ENCODE results near the gene OSBPL10.

OSBPL10 gene

DNA sequence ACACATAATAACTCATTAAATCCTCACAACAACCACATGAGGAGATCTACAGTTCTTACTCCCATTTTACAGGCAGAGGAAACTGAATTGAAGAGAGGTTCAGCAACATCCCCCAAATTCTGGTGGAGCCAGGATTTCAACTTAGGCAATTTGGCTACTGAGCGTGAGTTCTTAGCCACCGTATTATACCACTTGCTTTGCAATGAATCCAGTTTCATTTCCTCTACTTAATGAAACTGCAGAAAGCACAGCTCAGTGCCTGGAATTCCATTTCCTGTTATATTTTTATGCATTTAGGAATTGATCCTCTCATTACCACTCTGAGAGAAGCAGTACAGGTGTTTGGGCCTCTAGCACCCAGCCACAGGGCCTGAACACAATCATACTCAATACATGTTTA is 4.8 kb upstream of the OSBPL10 start:
- DNase-seq: no peak

DNA sequence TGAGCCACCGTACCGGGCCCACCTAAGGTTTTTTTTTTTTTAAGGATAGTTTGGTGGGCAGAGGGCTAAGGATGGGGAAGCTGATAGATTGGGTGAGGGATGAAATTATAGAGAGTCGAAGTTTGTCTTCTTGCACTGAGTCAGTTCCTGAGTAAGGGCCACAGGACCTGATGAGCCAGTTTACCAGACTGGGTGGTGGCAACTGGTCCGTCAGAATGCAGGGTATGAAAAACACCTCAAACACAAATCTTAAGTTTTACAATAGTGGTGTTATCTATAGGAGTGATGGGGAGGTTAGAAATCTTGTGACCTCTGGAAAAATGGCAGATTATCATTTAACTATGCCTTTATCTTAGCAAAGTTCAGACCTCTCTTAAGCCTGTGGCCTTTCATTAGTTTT is 3.3 kb upstream of the OSBPL10 start:
- DNase-seq: no peak

DNA sequence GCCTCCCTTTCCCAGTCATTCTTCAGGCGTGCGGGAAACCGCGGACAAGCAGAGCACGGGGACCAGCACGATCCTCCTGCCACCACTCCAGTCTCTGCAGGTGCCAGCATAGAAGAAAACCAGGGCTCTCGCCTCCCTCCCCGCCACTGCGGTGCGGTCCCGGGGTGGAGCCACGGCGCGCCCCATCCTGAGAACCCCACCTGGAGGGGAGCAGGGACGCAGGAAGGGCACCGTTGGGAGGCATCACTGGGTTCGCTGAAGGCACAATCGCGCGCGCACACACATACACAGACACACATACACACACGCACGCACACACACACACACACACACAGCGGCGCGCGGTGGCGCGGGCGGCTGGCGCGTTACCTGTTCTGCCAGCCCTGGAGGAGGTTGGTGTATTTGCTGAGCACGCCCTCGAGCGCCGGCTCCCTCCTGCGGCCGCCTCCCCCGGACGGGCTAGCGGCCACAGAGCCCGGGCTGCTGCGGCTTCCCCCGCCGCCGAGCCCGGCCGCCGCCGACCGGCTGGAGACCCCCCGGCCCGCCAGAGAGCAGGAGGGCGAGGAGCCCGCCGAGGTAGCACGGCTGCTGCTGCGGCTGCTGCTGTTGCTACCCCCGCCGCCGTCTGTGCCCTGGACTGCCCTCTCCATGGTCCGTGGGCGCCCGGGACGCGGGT is 394 bp downstream of the OSBPL10 start:
- no peak for DNase-seq

DNA sequence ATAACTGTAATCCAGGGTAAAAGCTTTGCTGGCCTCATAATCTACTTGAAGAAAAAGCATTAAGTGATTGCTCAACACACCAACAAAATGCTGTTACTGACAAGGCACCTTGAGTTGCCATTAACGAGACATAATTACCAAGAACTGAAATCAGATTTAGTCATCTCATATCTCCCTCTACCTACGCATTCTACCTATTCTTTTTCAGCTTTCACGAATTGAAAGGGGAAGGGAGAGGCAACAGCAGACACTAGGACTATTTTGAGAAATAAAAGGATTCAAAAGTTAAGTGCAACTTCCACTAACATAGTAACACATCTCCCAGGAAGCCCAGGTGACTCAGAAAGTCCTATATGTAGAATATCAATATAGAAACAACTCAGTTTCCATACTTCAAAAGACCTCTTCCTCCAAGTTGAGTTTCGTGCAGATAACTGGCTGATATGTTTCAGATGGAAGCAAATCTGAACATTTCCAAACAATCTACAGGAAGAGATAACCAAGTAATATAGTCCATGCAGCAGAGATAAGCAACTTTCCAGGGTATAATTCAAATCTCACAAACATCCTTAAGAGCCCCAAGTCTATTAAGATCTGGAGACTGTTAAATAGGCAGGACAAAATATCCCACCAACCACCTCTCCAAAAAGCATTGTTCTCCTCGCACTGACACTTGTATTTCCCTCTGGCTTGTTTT is 1.9 kb downstream of the OSBPL10 start:
- DNase-seq: no peak

DNA sequence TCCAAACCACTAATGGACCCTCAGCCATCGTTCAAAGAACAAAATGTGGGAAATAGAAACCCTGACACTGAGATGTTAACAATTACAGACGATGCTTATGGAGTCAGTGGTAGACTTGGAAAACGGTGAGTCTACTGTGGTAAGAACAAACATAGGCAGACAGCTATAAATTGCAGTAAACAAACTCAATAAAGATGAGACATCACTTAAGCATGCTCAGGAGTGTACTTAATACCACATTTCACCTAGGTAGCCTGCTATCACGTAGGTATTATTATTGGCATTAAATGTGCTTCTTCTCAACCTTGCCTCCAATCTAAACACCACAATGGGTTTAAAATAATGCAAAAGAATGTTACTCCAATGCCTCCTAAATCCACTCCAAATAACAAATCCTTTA is 2.5 kb downstream of the OSBPL10 start:
- DNase-seq: no peak

DNA sequence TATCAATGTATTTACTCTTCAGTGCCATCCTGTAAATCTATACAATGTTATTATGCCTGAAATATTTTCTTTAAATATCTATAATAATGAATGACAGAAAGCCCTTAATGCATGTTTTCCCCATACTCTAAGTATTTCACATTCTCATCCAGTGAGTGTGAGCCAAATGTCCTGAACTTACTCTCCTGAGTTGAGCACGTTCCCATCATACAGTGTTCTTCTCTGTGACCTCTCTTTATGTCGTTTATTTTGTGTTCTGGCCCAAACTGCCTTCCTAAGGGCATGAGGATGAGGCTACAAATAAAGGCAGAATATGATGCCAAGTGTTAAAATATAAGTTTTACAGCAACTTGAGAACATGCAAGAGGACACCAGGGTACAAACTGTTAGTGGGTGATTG is 3.3 kb downstream of the OSBPL10 start:
- DNase-seq: no peak

DNA sequence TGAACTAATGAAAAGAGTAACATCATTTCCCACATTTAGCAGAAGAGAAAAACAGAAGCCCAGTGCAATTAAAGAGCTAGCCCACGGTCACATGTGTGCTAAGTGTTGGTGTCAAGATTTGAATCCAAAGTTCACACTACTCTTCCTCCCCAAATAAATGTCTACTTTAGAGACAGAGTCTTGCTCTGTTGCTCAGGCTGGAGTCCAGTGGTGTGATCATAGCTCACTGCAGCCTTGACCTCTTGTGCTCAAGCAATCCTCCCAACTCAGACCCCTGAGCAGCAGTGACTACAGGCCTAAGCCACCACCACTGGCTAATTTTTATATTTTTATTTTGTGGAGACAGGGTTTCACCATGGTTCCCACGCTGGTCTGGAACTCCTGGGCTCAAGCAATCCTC is 4.8 kb downstream of the OSBPL10 start:
- DNase-seq: no peak

DNA sequence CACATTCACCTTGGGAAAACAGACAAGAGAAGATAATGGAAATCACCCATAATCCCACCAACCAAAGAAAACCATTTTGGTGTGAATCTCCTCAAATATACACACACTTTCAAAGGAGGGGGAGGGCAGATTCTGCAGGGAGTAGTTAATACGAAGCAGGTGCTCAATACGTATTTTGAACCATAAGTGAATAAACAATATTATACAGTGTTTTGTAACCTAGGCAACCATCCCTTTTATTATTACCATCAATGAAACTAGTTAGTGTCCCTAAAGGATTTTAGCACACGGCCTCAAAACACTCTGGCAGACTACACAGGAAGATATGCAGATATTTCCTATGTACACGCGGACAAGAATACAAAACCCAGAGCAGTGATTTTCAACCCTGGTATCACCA is 6.1 kb downstream of the OSBPL10 start:
- DNase-seq: no peak

DNA sequence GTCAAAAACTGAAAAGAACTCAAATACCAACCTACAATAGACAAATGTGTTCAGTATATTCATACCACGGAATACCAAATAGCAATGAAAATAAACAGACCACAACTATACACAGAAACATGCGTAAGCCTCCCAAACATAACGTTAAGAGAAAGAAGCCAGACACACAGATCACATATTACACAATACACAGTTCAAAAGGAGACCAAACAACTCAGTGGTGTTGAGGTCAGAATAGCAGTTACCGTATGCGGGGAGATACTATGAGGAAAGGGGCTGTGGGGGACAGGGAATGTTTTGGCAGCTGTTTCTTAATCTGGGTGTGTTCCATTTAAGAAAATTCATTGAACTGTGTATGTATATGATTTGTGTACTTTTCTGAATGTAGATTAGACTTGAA is 6.6 kb downstream of the OSBPL10 start:
- DNase-seq: no peak

DNA sequence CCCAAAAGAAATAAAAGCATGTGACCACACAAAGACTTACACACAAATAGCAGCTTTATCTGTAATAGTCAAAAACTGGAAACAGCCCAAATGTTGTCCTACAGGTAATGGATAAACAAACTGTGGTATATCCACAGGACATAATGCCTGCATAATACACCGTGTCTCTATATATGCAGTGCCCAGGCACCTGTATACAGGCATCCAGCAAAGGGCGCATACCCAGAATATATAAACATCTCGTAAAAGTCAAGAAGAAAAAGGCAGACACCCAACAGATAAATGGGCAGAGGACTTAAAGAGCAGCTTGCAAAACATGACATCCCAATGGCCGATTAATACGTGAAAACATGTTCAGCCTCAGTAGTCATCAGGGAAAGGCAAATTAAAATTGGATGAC is 7.2 kb downstream of the OSBPL10 start:
- no peak for DNase-seq

DNA sequence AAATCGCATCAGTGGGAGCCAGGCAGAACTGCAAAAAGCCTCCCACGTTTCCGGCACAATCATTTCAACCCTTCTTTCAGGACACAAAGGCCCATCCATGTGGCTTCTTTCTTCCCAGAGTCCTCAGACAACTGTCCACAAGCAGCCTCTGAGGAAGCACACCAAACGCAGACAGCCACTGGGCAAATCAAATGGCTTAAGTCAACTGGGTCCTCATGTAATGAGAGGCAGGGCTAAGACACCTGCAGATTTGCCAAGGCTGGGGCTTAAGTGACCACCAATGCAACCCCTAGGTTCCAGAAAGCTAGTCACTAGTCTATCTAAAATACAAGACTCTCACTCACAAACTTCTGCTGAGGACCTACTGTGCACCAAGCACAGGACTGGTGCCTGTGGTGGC is 8.0 kb downstream of the OSBPL10 start:
- no peak for DNase-seq

DNA sequence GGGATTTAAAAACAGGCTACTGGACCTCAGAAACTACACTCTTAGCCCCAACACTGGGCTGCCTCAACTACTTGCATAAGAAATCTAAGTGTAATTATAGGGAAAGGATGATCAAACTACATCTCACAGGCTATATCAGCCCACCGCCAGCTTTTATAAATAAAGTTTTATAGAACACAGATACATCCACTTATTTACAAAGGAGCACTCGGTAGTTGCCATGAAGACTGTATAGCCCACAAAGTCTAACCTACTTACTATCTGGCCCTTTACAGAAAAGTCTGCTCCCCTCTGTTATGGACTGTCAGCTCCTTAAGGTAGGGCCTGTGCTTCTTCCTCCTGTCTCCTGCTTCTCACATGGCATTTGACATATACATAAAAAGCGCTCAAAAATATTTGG is 9.5 kb downstream of the OSBPL10 start:
- DNase-seq: no peak

DNA sequence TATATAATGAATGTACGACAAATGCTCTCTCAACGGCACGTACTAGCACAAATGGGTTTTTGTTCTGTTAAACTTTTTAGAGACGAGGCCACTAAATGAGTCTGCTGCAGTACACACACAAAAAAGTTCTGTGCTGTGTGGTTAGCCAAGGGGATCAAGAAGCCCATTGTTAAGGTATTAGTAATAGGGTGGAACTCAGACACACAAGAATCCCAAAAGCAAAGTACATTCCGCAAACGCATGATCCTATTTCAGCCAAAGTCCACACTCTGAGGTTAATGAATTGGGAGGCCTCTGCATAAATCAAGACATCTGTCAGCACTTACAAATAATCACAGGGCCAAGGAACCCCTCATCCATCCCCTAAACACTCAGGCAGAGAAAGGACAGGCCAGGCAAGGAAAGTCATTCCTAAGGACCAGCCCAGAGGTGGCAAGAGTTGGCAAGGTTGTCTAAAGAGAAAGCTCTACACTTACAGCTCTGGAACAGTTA is 12.1 kb downstream of the OSBPL10 start:
- DNase-seq: no peak

DNA sequence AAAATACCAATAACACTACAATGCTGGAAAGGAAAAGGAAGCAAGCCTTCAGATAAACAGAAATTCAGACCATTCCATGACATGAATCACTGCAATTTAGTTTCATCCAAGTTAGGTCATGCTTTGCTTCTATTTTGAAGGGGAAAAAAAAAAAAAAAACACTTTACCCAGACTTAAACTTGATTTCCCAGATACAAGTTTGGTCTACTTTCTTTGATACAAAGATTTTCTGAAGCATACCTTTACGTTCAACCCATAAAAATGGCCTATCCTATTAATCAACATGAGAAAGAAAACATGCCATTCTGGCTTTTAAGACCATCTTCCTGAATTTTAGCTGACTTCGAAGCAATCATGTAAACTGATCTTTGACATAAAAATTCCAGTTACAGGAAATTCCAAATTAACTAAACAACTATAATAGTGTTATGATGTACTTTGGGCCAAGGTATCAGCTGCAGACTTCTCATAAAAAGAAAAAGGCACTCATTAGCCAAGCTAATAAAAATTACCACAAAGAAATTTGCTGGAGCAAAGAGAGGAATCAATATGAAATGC is 12.6 kb downstream of the OSBPL10 start:
- DNase-seq: no peak

DNA sequence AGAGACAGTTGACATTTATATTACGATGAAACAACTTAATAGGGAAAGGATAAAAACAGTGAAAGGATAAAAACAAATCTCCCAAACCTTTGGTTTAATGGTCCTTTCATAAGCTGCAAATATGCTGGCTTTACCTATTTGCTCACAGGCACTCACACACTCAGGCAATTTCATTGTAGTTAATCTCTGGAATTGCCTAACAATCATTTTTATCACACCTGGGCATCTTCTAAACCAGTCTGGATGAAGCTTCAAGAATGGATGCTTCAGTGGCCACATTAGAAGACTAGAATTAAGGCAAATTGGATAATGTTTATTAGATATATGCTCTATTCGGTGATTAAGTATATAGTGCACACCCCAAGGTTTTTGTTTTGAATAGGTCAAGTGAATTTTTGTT is 13.5 kb downstream of the OSBPL10 start:
- no peak for DNase-seq

DNA sequence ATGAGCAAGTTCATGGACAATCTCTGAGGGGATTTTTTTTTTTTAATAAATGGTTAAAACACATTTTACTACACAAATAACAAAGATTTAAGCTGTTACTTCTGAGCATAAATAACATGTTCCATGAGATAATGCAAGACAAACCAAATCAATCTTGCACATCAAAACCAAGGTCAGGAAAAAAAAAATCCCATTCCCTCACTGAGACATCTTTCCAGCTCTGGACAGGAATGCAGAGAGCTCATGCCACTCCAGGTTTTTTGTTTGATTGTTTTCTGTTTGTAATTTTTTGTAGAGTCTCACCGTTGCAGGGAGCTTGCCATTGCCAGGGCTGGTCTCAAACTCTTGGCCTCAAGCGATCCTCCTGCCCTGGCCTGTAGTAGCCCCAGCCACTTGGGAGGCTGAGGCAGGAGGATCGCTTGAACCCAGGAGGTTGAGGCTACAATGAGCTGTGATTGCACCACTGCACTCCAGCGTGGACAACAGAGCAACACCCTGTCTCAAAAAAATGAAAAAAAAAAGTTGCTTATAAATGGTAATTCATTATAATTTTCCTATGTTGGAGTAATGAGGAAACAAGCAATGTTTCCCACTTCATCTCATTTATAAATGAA is 14.0 kb downstream of the OSBPL10 start:
- DNase-seq: no peak

DNA sequence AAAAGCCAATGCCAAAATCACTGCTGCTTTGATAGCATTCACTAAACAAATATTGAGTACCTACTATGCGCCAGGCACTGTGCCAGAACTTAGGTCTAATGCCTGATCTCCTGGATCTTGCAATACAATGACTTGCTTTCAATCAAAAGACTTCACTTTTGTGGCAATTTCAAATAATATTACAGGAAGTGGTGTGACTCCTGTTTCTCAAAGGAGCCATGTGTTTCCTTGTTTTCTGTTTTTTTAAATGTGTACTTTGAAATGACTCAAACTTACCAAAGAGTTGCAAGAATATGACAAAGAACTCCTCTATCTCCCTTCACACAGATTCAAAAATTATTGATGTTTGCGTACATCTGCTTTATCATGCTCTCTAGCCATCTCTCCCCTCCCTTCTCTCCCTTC is 18.3 kb downstream of the OSBPL10 start:
- DNase-seq: no peak

DNA sequence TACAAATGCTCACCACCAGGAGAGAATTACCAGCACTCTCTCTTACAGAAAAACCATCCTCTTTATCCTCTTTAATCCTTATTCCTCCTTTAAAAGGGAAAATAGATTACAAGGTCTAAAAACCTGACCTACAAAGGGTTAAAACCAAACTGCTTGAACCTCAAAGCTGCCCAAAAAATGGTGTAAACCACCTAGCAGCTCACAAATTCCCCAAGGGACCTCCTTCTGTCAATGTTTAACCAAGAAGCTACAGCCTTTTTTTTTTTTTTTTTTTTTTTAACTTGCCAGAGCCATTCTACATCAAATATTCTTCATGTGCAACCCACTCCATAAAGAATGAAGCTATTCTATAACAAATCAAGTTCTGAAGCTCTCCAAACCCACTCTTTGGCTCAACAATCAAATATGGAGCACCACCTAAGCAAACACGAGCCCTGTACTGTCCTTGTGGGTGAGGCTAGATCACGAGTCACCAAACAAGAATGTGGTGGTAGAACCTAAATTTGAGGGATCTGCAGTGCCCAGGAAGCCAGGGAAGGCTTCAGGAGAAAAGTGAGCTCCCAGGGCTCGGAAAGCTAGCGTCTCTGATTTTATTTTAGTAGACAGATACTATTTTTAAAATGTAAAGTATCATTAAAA is 20.1 kb downstream of the OSBPL10 start:
- no peak for DNase-seq

DNA sequence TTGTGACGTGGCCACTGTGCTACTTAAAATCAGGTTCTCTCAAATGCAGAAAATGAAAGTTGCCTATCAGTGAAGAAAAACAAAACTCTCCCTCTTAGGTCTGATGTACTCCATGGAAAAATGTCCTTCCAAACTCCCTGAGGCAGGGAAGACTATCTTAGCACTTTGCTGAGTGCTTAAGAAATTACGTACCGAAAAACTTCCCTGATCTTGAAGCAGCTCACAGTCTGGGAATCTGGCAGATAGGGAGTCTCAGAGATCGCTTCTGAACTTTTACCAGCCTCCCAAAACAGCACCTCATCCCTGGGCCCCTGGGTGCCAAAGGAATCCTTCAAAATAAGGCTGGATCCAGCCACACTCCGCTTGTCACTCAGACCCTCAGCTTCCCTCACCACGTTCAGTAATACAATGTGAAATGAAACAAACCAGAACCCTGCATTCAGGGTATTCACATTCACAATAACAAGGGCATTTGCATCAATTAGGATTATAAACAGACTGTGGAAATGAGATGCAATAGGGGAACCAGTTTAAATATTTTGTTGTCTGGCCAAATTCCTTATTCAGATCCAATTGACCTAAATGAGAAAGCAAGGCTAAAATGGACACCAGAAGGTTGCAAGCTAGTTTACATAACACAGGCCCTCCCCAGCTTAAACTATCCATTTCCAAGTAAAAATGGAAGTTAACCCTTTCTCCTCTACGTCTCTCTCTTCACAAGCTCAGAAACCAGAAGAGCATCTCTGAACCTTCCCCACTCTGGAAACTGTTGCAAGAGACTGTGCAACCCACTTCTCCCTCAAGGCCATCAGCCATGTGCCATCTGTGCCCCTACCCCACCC is 20.9 kb downstream of the OSBPL10 start:
- no peak for DNase-seq

DNA sequence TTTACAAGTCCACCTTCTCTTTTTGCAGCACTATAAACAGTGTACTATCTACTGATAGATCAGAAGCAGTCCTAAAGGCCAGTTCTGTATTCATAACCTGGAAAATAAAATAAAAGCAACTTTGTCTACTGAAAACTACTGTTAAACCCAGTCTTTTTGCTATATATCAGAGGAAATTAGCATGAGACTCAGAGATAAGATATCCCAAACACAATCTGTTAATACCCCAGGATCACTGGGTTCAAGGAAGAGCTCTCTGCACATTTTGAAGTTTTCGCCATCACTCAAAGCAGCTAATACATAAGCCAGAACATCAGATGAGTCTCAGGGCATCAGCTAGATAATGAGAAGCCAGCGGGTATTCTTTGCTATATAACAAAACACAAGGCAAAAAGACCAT is 21.8 kb downstream of the OSBPL10 start:
- DNase-seq: no peak

DNA sequence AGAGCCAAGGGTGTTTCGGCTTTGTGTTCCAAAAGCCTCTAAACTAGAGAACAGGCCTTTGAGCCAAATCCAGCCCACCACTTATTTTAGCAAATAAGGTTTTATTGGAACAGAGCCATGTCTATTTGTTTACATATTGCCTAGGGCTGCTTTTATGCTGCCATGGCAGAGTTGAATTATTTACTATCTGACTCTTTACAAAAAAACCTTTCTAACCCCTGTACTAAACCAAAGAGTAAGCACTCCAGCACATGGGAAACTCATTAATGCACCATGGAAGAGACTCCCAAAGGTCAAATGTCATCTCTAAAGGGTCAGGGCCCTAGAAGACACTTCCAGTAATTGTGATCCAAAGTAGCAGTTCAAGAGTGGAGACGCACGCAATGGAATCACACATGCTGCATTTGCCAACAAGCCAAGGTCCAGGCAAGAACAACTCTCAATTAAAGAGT is 22.3 kb downstream of the OSBPL10 start:
- no peak for DNase-seq

DNA sequence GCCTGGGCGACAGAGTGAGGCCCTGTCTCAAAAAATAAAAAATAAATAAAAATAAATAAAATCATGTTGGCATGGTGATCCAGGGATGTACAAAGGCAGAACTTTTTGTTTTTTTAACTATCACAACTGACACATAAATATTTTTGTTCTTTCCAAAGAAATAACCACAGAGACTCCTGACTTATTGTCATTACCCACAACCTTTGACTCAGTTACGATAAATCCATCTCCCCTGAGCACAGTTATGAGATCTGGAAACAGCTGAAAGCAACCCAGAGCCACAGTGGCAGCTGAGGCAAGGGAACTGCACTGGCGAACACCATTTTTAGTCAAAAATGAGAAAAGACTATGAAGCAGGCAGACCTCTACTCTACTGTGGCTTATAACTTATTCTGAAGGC is 24.0 kb downstream of the OSBPL10 start:
- no peak for DNase-seq
